K562 (cell line): ENCODE data around the gene TXLNA. TPM values are rescaled to one million over a fixed set of nuclear protein-coding genes. Genes with fewer than 3 reads are reported as not detected.

Experiments used
- CAMTA2 ChIP-seq: fragments of 250-450 bp; sonication (Bioruptor Pico); conservative IDR thresholded peaks from 2 replicates; pipeline ENCODE4 v1.5.1; 2022
- ELF1 ChIP-seq: fragments of 200-800 bp; sonication (Bioruptor generic); IDR thresholded peaks from 2 replicates; pipeline ENCODE4 v1.6.1; 2016; ENCODE audit warnings: missing genetic modification characterization, missing compliant biosample characterization
- ETS1 ChIP-seq: conservative IDR thresholded peaks from 2 replicates; pipeline ENCODE4 v1.6.1; 2011; ENCODE audit warnings: low read depth, mild to moderate bottlenecking, low read length; ENCODE audit not compliant: control insufficient read depth
- GTF2F1 ChIP-seq: IDR thresholded peaks from 2 replicates; pipeline ENCODE4 v1.6.1; 2011; ENCODE audit warnings: low read depth, low read length, improper control_type of control experiment
- HDGF ChIP-seq: fragments of 450-650 bp; IDR thresholded peaks from 2 replicates; pipeline ENCODE4 v1.6.1; 2016
- JUNB ChIP-seq: fragments of 450-650 bp; formaldehyde crosslinking; conservative IDR thresholded peaks from 2 replicates; pipeline ENCODE4 v1.4.0; 2020; ENCODE audit warnings: mild to moderate bottlenecking
- KAT8 ChIP-seq: fragments of 450-650 bp; IDR thresholded peaks from 2 replicates; pipeline ENCODE4 v1.6.1; 2016; ENCODE audit warnings: low read depth, mild to moderate bottlenecking
- KHSRP ChIP-seq: fragments of 450-650 bp; IDR thresholded peaks from 2 replicates; pipeline ENCODE4 v1.6.1; 2017
- NCOA6 ChIP-seq: fragments of 450-650 bp; IDR thresholded peaks from 2 replicates; pipeline ENCODE4 v1.6.1; 2017; ENCODE audit warnings: mild to moderate bottlenecking
- NR2F6 ChIP-seq: fragments of 450-650 bp; formaldehyde crosslinking; IDR thresholded peaks from 2 replicates; pipeline ENCODE4 v1.4.0; 2020; ENCODE audit warnings: mild to moderate bottlenecking
- RBM17 ChIP-seq: fragments of 200-400 bp; formaldehyde crosslinking; IDR thresholded peaks from 2 replicates; pipeline ENCODE4 v1.6.1; 2017; ENCODE audit warnings: low read depth, mild to moderate bottlenecking, low read length, borderline replicate concordance
- TBL1XR1 ChIP-seq, 2 experiments: IDR thresholded peaks; 2 replicates each; pipeline ENCODE4 v1.6.1; 2012; ENCODE audit warnings: improper control_type of control experiment in 2 of 2, low read length in 2 of 2, mild to moderate bottlenecking in 1 of 2
- TCF7 ChIP-seq: sonication (generic); IDR thresholded peaks from 2 replicates; pipeline ENCODE4 v1.6.1; 2016; ENCODE audit warnings: antibody characterized with exemption, borderline replicate concordance
- TRIM24 ChIP-seq, 2 experiments: fragments of 450-650 bp; IDR thresholded peaks; 2 replicates each; pipeline ENCODE4 v1.6.1; 2016
- ZBTB17 ChIP-seq: fragments of 450-650 bp; formaldehyde crosslinking; IDR thresholded peaks from 2 replicates; pipeline ENCODE4 v1.4.0; 2020; ENCODE audit warnings: mild to moderate bottlenecking
- ZEB2 ChIP-seq: fragments of 450-650 bp; IDR thresholded peaks from 2 replicates; pipeline ENCODE4 v1.6.1; 2016
- ZNF146 ChIP-seq: IDR thresholded peaks from one replicate; pipeline ENCODE4 v1.6.1; 2018; ENCODE audit warnings: missing compliant biosample characterization; ENCODE audit not compliant: unreplicated experiment
- ZNF263 ChIP-seq: sonication (generic); formaldehyde crosslinking; IDR thresholded peaks from 2 replicates; pipeline ENCODE4 v1.8.0; 2022; ENCODE audit warnings: mild to moderate bottlenecking, missing genetic modification reagents, borderline replicate concordance
- ZNF316 ChIP-seq: fragments of 450-650 bp; IDR thresholded peaks from 2 replicates; pipeline ENCODE4 v1.6.1; 2016
- ZNF695 ChIP-seq: fragments of 450-650 bp; formaldehyde crosslinking; IDR thresholded peaks from 2 replicates; pipeline ENCODE4 v1.4.0; 2020; ENCODE audit warnings: mild to moderate bottlenecking, moderate library complexity
- ZNF707 ChIP-seq: fragments of 250-450 bp; sonication (Bioruptor Pico); conservative IDR thresholded peaks from 2 replicates; pipeline ENCODE4 v1.8.0; 2022; ENCODE audit warnings: inconsistent platforms, mild to moderate bottlenecking, moderate library complexity
- polyA plus RNA-seq, 8 experiments: library from polyadenylated mRNA; depleted of rRNA in 4 of 8; stranded (reverse) in 5 of 8; unstranded in 3 of 8; fragments of >200 nt; fragmentation: Nextera tagmentation in 2 of 8; fragmentation: Illumina TruSeq in 1 of 8; extraction: Ambion mirVana in 2 of 8; extraction: Trizol in 1 of 8; gene quantifications; 2 replicates each; pipeline versions ENCODE4 v1.2.1 to v1.2.3, GENCODE V29; 2011 to 2014; ENCODE audit warnings: inconsistent platforms in 1 of 8, missing spikeins in 1 of 8
- total RNA-seq, 7 experiments: library from RNA; depleted of rRNA in 6 of 7; stranded (reverse); fragments of >200 nt in 6 of 7; fragmentation: Illumina TruSeq in 2 of 7; extraction: Trizol in 2 of 7; gene quantifications; 2 replicates each; pipeline versions ENCODE4 v1.2.1 to v1.2.3, GENCODE V29; 2011 to 2021; ENCODE audit warnings: low replicate concordance in 1 of 7
- TF ChIP-seq, protein P1 (sequence below): fragments of 250-450 bp; sonication (Bioruptor Pico); IDR thresholded peaks from 2 replicates; pipeline ENCODE4 v1.4.0; 2020; ENCODE audit warnings: mild to moderate bottlenecking, moderate library complexity
- TF ChIP-seq, protein P2 (sequence below): sonication (generic); formaldehyde crosslinking; IDR thresholded peaks from 2 replicates; pipeline ENCODE4 v1.8.1; 2023; ENCODE audit warnings: mild to moderate bottlenecking, missing genetic modification reagents
- TF ChIP-seq, protein P3 (sequence below): fragments of 250-450 bp; sonication (Bioruptor Pico); IDR thresholded peaks from 2 replicates; pipeline ENCODE4 v1.4.0; 2020

Gene TXLNA
- total and polyA plus RNA-seq, 9 of the 15 experiments (the other 6 are each of a cell fraction or from before 2014, with no cell fraction given): 9.2 to 54.5 (median 39.3) TPM

GRCh38 chr1:32221980-32222755 lies 42.7 kb downstream of the TXLNA start, which contains the start of the genes EIF3I and TMEM234 (continued):
- TF ChIP-seq ZNF695: no peak
- TF ChIP-seq ZNF146 (CRISPR knock-in tag): no peak
- no peak for TF ChIP-seq ZNF263 (CRISPR knock-in tag)
- TF ChIP-seq JUNB (CRISPR knock-in tag): no peak
- TF ChIP-seq ELF1 (tag): peak; percentile 99
- TF ChIP-seq, protein P1, sequence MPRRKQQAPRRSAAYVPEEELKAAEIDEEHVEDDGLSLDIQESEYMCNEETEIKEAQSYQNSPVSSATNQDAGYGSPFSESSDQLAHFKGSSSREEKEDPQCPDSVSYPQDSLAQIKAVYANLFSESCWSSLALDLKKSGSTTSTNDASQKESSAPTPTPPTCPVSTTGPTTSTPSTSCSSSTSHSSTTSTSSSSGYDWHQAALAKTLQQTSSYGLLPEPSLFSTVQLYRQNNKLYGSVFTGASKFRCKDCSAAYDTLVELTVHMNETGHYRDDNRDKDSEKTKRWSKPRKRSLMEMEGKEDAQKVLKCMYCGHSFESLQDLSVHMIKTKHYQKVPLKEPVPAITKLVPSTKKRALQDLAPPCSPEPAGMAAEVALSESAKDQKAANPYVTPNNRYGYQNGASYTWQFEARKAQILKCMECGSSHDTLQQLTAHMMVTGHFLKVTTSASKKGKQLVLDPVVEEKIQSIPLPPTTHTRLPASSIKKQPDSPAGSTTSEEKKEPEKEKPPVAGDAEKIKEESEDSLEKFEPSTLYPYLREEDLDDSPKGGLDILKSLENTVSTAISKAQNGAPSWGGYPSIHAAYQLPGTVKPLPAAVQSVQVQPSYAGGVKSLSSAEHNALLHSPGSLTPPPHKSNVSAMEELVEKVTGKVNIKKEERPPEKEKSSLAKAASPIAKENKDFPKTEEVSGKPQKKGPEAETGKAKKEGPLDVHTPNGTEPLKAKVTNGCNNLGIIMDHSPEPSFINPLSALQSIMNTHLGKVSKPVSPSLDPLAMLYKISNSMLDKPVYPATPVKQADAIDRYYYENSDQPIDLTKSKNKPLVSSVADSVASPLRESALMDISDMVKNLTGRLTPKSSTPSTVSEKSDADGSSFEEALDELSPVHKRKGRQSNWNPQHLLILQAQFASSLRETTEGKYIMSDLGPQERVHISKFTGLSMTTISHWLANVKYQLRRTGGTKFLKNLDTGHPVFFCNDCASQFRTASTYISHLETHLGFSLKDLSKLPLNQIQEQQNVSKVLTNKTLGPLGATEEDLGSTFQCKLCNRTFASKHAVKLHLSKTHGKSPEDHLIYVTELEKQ (CRISPR knock-in tag): no peak
- no peak for TF ChIP-seq NCOA6
- no peak for TF ChIP-seq RBM17
- no peak for TF ChIP-seq KAT8
- TF ChIP-seq NR2F6 (CRISPR knock-in tag): no peak
- no peak for TF ChIP-seq KHSRP
- TF ChIP-seq ZEB2: no peak
- peak; percentile 67; the same call in 1 of the 2 replicates for TF ChIP-seq ETS1
- TF ChIP-seq TCF7: 0 out of 2 replicates have a peak, but pooled peaks have one; percentile 30
- no peak for TF ChIP-seq TBL1XR1 (IDR thresholded peaks at IDR 0.05; ENCODE audit: low read length in 2 of 2)
- TF ChIP-seq, protein P2, sequence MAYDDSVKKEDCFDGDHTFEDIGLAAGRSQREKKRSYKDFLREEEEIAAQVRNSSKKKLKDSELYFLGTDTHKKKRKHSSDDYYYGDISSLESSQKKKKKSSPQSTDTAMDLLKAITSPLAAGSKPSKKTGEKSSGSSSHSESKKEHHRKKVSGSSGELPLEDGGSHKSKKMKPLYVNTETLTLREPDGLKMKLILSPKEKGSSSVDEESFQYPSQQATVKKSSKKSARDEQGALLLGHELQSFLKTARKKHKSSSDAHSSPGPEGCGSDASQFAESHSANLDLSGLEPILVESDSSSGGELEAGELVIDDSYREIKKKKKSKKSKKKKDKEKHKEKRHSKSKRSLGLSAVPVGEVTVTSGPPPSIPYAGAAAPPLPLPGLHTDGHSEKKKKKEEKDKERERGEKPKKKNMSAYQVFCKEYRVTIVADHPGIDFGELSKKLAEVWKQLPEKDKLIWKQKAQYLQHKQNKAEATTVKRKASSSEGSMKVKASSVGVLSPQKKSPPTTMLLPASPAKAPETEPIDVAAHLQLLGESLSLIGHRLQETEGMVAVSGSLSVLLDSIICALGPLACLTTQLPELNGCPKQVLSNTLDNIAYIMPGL (CRISPR knock-in tag): peak; percentile 57; the same call in 1 of the 2 replicates
- no peak for TF ChIP-seq TRIM24 (IDR thresholded peaks at IDR 0.05)
- TF ChIP-seq CAMTA2: no peak
- no peak for TF ChIP-seq HDGF
- TF ChIP-seq, protein P3, sequence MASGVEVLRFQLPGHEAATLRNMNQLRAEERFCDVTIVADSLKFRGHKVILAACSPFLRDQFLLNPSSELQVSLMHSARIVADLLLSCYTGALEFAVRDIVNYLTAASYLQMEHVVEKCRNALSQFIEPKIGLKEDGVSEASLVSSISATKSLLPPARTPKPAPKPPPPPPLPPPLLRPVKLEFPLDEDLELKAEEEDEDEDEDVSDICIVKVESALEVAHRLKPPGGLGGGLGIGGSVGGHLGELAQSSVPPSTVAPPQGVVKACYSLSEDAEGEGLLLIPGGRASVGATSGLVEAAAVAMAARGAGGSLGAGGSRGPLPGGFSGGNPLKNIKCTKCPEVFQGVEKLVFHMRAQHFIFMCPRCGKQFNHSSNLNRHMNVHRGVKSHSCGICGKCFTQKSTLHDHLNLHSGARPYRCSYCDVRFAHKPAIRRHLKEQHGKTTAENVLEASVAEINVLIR (CRISPR knock-in tag): 0 out of 2 replicates have a peak, but pooled peaks have one; percentile 33
- TF ChIP-seq ZNF316: no peak
- 0 out of 2 replicates have a peak, but pooled peaks have one; percentile 30 for TF ChIP-seq GTF2F1
- TF ChIP-seq ZBTB17 (CRISPR knock-in tag): 0 out of 2 replicates have a peak, but pooled peaks have one; percentile 8
- TF ChIP-seq ZNF707 (CRISPR knock-in tag): no peak
